GM12864 (cell line): ENCODE results near the gene ADI1.

Experiments used
- DNase-seq: peaks from one replicate; pipeline ENCODE4 v3.0.0-alpha.2; 2011; ENCODE audit warnings: low read depth
- H3K4me3 ChIP-seq: 2 replicates; pipeline ENCODE4 v1.5.1; 2011; ENCODE audit warnings: mild to moderate bottlenecking, low read depth, low read length, control low read depth
- CTCF ChIP-seq: IDR thresholded peaks from 2 replicates; pipeline ENCODE4 v1.5.1; 2011; ENCODE audit warnings: low read depth, mild to moderate bottlenecking, moderate library complexity, low read length, control low read depth, inconsistent platforms; ENCODE audit errors: missing control alignments

ADI1 gene

DNA sequence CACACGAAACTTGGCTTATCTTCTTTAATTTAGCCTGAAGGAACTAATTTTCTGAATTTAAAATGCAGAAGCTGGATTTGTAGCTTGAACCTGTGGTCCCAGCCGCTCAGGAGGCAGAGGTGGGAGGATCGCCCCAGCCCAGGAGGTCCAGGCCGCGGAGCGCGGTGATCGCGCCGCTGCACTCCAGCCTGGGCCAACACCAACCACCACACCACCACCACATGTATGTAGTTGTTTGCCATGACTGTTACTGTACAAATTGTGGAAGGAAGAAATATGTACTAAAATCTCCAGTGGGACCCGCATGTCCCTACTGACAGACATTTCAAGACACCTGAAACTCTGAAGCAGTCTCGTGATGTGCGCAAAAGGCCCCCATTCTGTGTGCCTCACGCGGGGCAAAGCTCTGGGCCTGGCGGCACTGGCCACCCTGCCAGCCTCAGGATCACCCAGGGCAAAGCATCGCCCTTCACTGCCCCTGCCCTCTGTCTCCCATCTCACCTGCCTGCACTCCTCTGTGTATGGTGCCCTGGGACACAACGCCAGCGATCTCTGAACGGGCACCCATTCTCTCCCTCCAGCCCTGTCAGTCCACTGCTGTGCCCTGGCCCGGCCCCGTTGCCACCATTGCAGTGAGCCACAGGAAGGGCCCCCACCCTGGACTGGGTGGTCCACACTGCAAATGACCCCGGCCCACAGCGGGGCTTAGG is 10.1 kb upstream of the ADI1 start:
- TF ChIP-seq CTCF = no peak
- H3K4me3 ChIP-seq = no peak overlapping the region
- DNase-seq = no peak

DNA sequence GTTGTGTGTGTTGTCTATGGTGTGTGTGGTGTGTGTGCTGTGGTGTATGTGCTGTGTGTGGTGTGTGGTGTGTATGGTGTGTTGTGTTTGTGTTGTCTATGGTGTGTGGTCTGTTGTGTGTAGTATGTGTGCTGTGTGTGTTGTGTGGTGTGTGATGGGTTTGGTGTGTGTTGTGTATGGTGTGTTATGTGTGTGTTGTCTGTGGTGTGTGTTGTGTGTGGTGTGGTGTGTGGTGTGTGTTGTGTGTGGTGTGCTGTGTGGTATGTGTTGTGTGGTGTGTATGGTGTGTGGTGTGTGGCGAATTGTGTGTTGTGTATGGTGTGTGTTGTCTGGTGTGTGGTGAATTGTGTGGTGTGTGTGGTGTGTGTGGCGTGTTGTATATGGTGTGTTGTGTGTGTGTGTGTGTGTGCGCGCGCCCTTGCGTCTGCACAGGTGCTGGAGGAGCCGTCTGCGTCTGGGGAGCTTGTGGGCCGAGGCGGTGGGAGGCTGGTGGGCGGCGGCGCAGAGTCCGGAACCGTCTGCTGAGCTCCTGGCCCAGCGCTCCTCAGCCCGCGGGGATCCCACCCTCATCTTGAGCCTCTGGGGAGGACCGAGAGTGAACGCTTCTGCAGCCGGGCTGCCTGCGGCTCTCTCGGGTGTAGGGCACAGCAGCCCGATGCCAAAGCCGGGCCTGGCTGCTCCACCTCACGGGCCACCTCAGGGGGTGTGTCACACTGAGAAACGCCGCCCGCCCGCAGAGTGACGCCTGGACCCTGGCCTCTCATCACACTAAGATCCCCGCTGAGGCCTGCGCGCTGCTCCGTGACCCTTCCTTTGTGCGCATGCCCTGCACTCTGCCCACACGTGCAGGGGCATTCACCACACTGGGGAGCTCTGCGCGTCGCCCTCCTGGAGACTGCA is 8.8 kb upstream of the ADI1 start:
- TF ChIP-seq CTCF = no peak
- no peak overlapping the region for H3K4me3 ChIP-seq
- DNase-seq = no peak

DNA sequence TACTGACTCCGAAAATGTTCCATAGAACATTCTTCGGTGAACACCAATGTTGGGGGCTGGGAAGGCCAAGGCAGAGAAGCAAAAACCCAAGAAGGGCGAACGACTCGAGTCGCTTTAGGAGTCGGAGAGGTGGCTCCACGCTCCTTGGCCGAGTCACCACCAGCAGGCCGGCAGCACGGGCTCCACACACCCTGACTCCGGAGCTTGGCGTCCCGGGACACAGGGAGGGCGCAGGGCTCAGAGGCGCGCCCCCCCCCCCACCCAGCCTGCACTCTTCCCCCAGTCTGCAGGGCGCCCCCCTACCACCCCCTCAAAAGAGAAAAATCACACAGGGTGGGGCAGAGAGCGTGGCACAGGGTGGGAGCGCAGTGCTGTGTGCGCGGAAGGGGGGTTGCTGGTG is 7.5 kb upstream of the ADI1 start:
- no peak overlapping the region for H3K4me3 ChIP-seq
- no peak for TF ChIP-seq CTCF
- no peak for DNase-seq

- no peak overlapping the region for H3K4me3 ChIP-seq
- no peak for DNase-seq
- TF ChIP-seq CTCF = no peak
Measured at GRCh38 chr2:3523551-3524041, 4.3 kb upstream of the ADI1 start.

- no peak overlapping the region for H3K4me3 ChIP-seq
- DNase-seq = no peak
Measured at GRCh38 chr2:3522961-3523421, 3.7 kb upstream of the ADI1 start.

DNA sequence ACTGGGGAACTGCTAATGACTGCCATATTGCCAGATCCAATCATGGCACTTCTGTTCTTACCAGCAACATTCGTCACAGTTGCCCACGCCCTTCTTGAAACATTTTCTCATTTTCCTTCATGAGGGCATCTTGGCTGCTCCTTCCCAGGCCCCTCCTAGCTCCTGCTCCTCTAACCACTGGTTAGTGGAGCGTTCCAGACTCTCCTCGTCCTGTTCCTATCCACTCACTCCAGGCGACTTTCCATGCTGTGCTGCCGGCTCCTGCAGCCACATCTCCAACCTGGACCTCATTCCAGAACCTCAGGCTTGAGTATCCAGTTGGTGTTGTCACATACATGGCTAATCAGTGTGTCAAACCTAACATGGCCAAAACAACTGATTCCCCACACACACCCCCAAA is 1.3 kb upstream of the ADI1 start:
- TF ChIP-seq CTCF = no peak
- DNase-seq = no peak
- H3K4me3 ChIP-seq = no peak overlapping the region; the same call in 1 of the 2 replicates

More at GRCh38 chr2:3522961-3523421, 3.7 kb upstream of the ADI1 start:
- TF ChIP-seq CTCF = no peak
